HG02884 (cell line): ENCODE measurements around the gene IFNB1.

ENCODE experiments used
- ATAC-seq: cut with Tn5 transposase; IDR thresholded peaks from one replicate; pipeline ENCODE4 v1.9.1; 2021; ENCODE audit warnings: mild to moderate bottlenecking, moderate library complexity; ENCODE audit not compliant: unreplicated experiment

Gene IFNB1

GRCh38 chr9:21070906-21071305, 6.8 kb downstream of the IFNB1 start:
- no peak for ATAC-seq

GRCh38 chr9:21070171-21070571, 7.6 kb downstream of the IFNB1 start:
- ATAC-seq, result no peak

GRCh38 chr9:21060919-21061561, 16.7 kb downstream of the IFNB1 start:
- ATAC-seq, result no peak

GRCh38 chr9:21056931-21057330, 20.8 kb downstream of the IFNB1 start:
- no peak for ATAC-seq

GRCh38 chr9:21053851-21054250, 23.9 kb downstream of the IFNB1 start:
- ATAC-seq, result no peak

- ATAC-seq, result no peak
These were observed 30.5 kb downstream of the IFNB1 start for GRCh38 chr9:21047281-21047691.

- ATAC-seq, result no peak
These were observed 33.9 kb downstream of the IFNB1 start for GRCh38 chr9:21043841-21044240.

- no peak for ATAC-seq
These were observed 35.3 kb downstream of the IFNB1 start for GRCh38 chr9:21042466-21042865.

- ATAC-seq, result no peak
These were observed 38.4 kb downstream of the IFNB1 start for GRCh38 chr9:21039302-21039701.

- no peak for ATAC-seq
These were observed 40.5 kb downstream of the IFNB1 start for GRCh38 chr9:21037278-21037677.

- no peak for ATAC-seq
These were observed 45.9 kb downstream of the IFNB1 start for GRCh38 chr9:21031808-21032183.

- peak; percentile 56 for ATAC-seq
These were observed 46.5 kb downstream of the IFNB1 start, which contains the start of gene HACD4 for GRCh38 chr9:21031091-21031807. Gene HACD4, minus strand, starts transcription at chr9:21031640. Its CDS starts 50 bp downstream, at chr9:21031590.

- peak; percentile 85 for ATAC-seq
These were observed 47.2 kb downstream of the IFNB1 start for GRCh38 chr9:21030389-21031035.

- no peak for ATAC-seq
These were observed 48.1 kb downstream of the IFNB1 start for GRCh38 chr9:21029661-21030060.

- no peak for ATAC-seq
These were observed 49.3 kb downstream of the IFNB1 start for GRCh38 chr9:21028466-21028865.

- ATAC-seq, result no peak
These were observed 50.4 kb downstream of the IFNB1 start for GRCh38 chr9:21027295-21027694.
